ENCODE measurements around the gene SLC5A9. TPM values are rescaled to one million over a fixed set of nuclear protein-coding genes. Genes with fewer than 3 reads are reported as not detected.
"Not testable (repeated sequence)": the region's sequence is repeated elsewhere in the genome, so short reads cannot be mapped to it uniquely, and the experiment has no call there.

Gene SLC5A9
- total and polyA plus RNA-seq, 2 donors (not counting 1 experiment from before 2014, with no cell fraction given): 0.07 TPM; not detected in 1

DNA sequence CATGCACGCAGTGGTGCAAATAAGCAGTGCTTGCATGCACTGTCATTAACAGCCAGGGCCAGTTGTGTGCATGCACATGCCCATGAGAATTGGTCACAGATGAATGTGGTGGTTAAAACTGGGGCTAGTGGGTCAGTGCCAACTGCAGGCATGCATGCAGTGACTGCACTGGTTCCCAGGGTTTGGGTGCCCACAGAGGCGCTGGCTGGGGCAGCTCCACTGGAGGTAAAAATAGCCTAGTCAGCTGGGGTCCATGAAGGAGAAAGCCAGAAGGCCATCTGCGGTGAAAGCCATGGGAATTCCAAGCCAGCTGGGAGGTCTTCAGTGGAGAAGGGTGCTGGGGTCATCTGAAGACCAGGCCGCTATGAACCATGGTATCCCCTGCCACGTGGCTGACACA lies 70.2 kb downstream of the SLC5A9 start:
- POLR2A ChIA-PET: no interaction called here
- H2AFZ ChIP-seq (ENCODE audit: insufficient read depth, low read depth, low read length, poor library complexity, severe bottlenecking): no peak overlapping the region
- no peak overlapping the region for H3K4me3 ChIP-seq (ENCODE audit: control extremely low read depth in 1 of 5, extremely low read depth in 1 of 5, insufficient read depth in 1 of 5, low read depth in 2 of 5, low read length in 4 of 5)
- H3K4me1 Mint-ChIP-seq: no peaks in the 10 kb centered on the region
- H3K27ac Mint-ChIP-seq: no peak overlapping the region
- H3K9ac ChIP-seq (ENCODE audit: low read length): no peak overlapping the region
- WGBS (ENCODE audit: insufficient coverage): 92% methylated on average over 5 of the region's 5 CpGs
- intact Hi-C loops (cut with micrococcal nuclease): no loop called here
- H3K4me2 ChIP-seq (replicated peaks; ENCODE audit: low read depth, low read length, poor library complexity, severe bottlenecking): no peak overlapping the region
- no peak overlapping the region for H3K27ac ChIP-seq (ENCODE audit: low read length in 2 of 2)
- DNase-seq (no peak), ATAC-seq (ENCODE audit: low read depth) (no peak)
- H3K27me3 ChIP-seq (replicated peaks in 1 of 4; ENCODE audit: control extremely low read depth in 1 of 4, control insufficient read depth in 3 of 4, insufficient read depth in 4 of 4, low read length in 3 of 4): no peaks in the 10 kb centered on the region
- no peaks in the 10 kb centered on the region for H3K4me1 ChIP-seq (ENCODE audit: control insufficient read depth in 2 of 2, insufficient read depth in 2 of 2, low read length in 2 of 2)
- H4K20me1 ChIP-seq (ENCODE audit: control insufficient read depth, insufficient read depth, low read length, poor library complexity, severe bottlenecking): no peaks in the 10 kb centered on the region
- no peak overlapping the region for H3K4me3 Mint-ChIP-seq
- H3K27me3 Mint-ChIP-seq: no peaks in the 10 kb centered on the region
- H3K9me3 Mint-ChIP-seq (ENCODE audit: insufficient read depth): no peaks in the 10 kb centered on the region
- no peaks in the 10 kb centered on the region for H3K79me2 ChIP-seq (ENCODE audit: control insufficient read depth, insufficient read depth, low read length)
- H3K36me3 ChIP-seq (replicated peaks in 1 of 2; ENCODE audit: control extremely low read depth in 1 of 2, control insufficient read depth in 1 of 2, extremely low read depth in 1 of 2, insufficient read depth in 2 of 2, low read length in 1 of 2): no peaks in the 10 kb centered on the region
- H3K9me3 ChIP-seq (ENCODE audit: control extremely low read depth in 1 of 3, control insufficient read depth in 2 of 3, insufficient read depth in 1 of 3, low read length in 2 of 3): peaks cover 0 to 8% (median 0%) of the 10 kb centered on the region in 3 donors
- TF ChIP-seq EZH2 (IDR thresholded peaks at IDR 0.05; ENCODE audit: borderline replicate concordance, insufficient read depth, low read depth, low read length, poor library complexity, severe bottlenecking): no peak
- TF ChIP-seq, protein P1, sequence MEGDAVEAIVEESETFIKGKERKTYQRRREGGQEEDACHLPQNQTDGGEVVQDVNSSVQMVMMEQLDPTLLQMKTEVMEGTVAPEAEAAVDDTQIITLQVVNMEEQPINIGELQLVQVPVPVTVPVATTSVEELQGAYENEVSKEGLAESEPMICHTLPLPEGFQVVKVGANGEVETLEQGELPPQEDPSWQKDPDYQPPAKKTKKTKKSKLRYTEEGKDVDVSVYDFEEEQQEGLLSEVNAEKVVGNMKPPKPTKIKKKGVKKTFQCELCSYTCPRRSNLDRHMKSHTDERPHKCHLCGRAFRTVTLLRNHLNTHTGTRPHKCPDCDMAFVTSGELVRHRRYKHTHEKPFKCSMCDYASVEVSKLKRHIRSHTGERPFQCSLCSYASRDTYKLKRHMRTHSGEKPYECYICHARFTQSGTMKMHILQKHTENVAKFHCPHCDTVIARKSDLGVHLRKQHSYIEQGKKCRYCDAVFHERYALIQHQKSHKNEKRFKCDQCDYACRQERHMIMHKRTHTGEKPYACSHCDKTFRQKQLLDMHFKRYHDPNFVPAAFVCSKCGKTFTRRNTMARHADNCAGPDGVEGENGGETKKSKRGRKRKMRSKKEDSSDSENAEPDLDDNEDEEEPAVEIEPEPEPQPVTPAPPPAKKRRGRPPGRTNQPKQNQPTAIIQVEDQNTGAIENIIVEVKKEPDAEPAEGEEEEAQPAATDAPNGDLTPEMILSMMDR (IDR thresholded peaks at IDR 0.05): no peak
- CTCF ChIA-PET: no interaction called here

DNA sequence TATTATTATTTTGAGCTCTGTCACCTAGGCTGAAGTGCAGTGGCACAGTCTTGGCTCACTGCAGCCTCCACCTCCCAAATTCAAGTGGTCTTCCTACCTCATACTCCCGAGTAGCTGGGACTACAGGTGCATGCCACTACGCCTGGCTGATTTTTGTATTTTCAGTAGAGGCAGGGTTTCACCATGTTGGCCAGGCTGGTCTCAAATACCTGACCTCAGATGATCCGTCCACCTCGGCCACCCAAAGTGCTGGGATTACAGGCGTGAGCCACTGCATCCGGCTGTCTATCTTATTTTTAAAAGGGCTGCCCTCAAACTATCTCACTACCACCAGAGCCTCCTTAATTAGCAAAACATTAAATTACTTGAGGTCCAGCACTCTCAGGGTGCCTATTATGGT lies 71.6 kb downstream of the SLC5A9 start:
- intact Hi-C loops (cut with micrococcal nuclease); H3K79me2 ChIP-seq (ENCODE audit: control insufficient read depth, insufficient read depth, low read length); H3K4me3 ChIP-seq (ENCODE audit: control extremely low read depth in 1 of 5, extremely low read depth in 1 of 5, insufficient read depth in 1 of 5, low read depth in 2 of 5, low read length in 4 of 5); H3K4me1 Mint-ChIP-seq; H3K4me3 Mint-ChIP-seq; DNase-seq; CTCF ChIA-PET; ATAC-seq (ENCODE audit: low read depth); H4K20me1 ChIP-seq (ENCODE audit: control insufficient read depth, insufficient read depth, low read length, poor library complexity, severe bottlenecking); H3K4me2 ChIP-seq (replicated peaks; ENCODE audit: low read depth, low read length, poor library complexity, severe bottlenecking); H3K36me3 ChIP-seq (replicated peaks in 1 of 2; ENCODE audit: control extremely low read depth in 1 of 2, control insufficient read depth in 1 of 2, extremely low read depth in 1 of 2, insufficient read depth in 2 of 2, low read length in 1 of 2); H3K27me3 ChIP-seq (replicated peaks in 1 of 4; ENCODE audit: control extremely low read depth in 1 of 4, control insufficient read depth in 3 of 4, insufficient read depth in 4 of 4, low read length in 3 of 4); H3K27ac Mint-ChIP-seq; H2AFZ ChIP-seq (ENCODE audit: insufficient read depth, low read depth, low read length, poor library complexity, severe bottlenecking); H3K27me3 Mint-ChIP-seq; H3K9me3 Mint-ChIP-seq (ENCODE audit: insufficient read depth); H3K27ac ChIP-seq (ENCODE audit: low read length in 2 of 2); H3K4me1 ChIP-seq (ENCODE audit: control insufficient read depth in 2 of 2, insufficient read depth in 2 of 2, low read length in 2 of 2); H3K9ac ChIP-seq (ENCODE audit: low read length); POLR2A ChIA-PET; H3K9me3 ChIP-seq (ENCODE audit: control extremely low read depth in 1 of 3, control insufficient read depth in 2 of 3, insufficient read depth in 1 of 3, low read length in 2 of 3): not testable (repeated sequence)
- 100% methylated on average over 4 of the region's 6 CpGs for WGBS (ENCODE audit: insufficient coverage)

Measured in B cell (primary cell).